Vagina (tissue), 2 donors: ENCODE data around the gene MEG3.

Experiments
- POLR2A ChIP-seq, 2 donors: fragments of 450-650 bp; IDR thresholded peaks; one replicate each; pipeline ENCODE4 v1.6.1; 2017; ENCODE audit warnings: antibody characterized with exemption in 2 of 2, mild to moderate bottlenecking in 2 of 2, moderate library complexity in 2 of 2
- POLR2AphosphoS5 ChIP-seq, 2 donors: sonication (generic); formaldehyde crosslinking; IDR thresholded peaks; one replicate each; pipeline ENCODE4 v1.9.0; 2017; ENCODE audit warnings: antibody characterized with exemption in 2 of 2, mild to moderate bottlenecking in 2 of 2, low read depth in 1 of 2; ENCODE audit not compliant: insufficient read depth in 1 of 2
- TF ChIP-seq, protein P1 (sequence below), 3 experiments: fragments of 450-650 bp in 2 of 3; fragments of 200-600 bp in 1 of 3; sonication (generic) in 1 of 3; IDR thresholded peaks; one replicate each; pipeline ENCODE4 v1.5.1; 2017 to 2019; ENCODE audit warnings: antibody characterized with exemption in 3 of 3, mild to moderate bottlenecking in 2 of 3, moderate library complexity in 2 of 3

DNA sequence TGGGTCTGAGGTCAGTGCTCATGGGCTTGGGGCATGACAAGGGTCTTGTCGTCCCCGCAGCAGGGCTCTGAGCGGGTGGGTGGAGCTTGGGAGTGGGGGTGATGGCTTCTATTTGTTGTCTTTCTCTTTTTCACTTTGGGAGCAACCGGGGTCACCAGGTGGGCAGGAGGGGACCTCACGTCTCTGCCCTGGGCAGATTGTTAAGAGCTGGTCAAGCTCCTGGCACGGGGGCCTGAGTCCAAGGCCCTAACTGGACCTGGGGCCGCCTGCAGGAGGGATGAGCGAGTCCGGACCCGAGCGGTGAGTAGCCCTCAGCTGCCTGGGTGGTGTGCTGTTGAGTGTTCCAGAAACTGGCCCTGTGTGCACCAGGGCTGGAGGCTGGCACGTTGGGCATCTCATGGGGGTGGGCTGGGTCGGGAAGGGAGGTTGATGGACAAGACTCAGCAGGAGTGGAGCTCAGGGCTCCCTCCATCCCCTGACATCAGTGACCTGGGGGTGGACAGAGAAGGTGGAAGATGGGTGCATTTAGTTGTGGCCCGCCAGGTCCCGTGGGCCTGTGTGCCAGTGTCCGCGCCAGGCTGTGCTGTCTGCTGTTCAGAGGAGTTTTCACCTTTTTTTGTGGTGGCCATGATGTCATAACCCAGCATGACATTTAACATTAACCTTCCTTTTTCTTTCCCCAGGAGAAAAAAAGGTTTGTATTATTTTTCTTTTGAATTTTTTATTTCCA, 50.1 kb downstream of the MEG3 start:
- TF ChIP-seq, protein P1, sequence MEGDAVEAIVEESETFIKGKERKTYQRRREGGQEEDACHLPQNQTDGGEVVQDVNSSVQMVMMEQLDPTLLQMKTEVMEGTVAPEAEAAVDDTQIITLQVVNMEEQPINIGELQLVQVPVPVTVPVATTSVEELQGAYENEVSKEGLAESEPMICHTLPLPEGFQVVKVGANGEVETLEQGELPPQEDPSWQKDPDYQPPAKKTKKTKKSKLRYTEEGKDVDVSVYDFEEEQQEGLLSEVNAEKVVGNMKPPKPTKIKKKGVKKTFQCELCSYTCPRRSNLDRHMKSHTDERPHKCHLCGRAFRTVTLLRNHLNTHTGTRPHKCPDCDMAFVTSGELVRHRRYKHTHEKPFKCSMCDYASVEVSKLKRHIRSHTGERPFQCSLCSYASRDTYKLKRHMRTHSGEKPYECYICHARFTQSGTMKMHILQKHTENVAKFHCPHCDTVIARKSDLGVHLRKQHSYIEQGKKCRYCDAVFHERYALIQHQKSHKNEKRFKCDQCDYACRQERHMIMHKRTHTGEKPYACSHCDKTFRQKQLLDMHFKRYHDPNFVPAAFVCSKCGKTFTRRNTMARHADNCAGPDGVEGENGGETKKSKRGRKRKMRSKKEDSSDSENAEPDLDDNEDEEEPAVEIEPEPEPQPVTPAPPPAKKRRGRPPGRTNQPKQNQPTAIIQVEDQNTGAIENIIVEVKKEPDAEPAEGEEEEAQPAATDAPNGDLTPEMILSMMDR (IDR thresholded peaks at IDR 0.05): no peak
- TF ChIP-seq POLR2AphosphoS5 (IDR thresholded peaks at IDR 0.05; ENCODE audit: insufficient read depth in 1 of 2, low read depth in 1 of 2) (no peak), POLR2A (IDR thresholded peaks at IDR 0.05) (no peak)
